ENCODE results near the gene LMNA.
"Not testable (repeated sequence)": the region's sequence is repeated elsewhere in the genome, so short reads cannot be mapped to it uniquely, and the experiment has no call there.

The LMNA gene

DNA sequence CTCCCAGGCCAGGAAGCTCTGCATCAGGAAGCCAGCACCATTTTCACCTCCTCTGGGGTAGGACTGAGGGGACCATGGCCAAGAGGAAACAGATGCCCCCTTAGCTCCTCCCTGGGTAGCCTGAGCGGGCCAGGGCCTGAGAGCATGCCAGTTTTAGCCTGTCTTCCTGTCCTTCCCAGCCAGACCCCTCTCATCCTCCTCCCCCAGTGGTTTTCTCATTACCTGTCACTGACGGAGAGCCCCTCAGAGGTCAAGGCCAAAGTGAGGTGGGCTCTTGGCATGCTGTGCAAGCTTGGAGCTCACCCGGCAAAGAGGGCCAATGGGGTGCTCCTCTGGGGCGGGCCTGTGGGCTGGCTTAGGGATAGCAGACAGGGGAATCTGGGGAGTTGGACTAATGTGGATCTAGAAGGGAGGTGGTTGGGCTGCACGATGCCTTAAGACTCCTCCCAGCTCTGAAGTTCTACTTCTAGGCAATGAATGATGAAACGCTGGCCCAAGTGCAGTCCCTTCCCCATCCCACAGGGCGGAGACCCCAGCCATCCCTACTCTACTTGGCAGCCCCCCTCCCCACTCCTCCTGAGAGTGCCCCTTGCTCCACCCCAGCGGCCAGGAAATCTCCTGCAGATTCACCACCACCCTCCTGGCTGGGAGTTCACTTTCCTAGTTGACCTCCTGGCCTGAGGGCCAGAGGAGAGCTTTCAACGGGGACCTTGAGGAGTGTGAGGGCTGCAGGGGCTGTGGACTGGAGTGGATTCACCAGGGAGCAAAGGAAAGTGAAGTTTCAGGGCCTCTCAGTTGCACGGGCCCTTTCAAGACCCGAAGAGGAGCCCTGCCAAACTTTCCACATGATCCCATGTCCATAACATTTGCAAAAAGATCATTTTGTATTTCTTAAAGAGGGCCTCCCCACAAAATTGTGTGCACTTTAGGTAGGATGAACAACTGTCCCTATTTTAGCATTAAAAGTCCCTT, 9.4 kb upstream of the LMNA start:
- DNase-seq, result no peak

GRCh38 chr1:156106624-156107488, 7.7 kb upstream of the LMNA start:
- no peak for DNase-seq

DNA sequence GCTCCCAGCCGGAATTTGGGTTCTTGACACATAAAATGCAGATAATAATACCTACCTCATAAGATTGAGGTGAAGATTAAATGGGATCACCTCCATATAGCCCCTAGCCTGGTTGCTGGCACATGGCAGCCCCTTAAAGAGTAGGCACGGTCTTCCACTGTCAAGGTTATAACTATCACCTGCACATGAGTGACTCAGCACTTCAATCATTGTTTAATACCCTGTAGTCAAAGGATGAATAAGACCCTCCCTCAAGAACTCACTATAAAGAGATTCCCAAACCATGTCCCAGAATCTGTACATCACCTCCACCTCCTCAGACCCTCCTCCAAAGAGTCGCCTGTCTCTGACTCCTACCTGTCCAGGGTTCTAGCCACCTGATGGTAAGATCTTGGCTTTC, 6.5 kb upstream of the LMNA start:
- no peak for DNase-seq

GRCh38 chr1:156108664-156109241, 5.8 kb upstream of the LMNA start:
- no peak for DNase-seq

DNA sequence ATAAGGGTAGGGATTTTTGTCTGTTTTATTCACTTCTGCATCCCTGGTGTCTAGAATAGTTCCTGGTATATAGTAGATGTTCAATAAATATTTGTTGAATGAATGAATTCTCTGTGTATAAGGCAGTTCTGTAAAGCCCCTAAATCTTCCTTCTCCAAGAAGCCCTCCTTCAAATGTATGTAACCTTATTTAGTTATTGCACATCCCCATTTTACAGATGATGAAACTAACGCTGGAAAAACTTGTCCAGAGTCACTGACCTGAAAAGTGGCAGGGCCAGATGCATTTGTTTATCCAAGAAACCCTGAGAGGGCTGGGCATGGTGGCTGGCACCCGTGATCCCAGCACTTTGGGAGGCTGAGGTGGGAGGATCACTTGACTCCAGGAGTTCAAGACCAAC, 4.3 kb upstream of the LMNA start:
- no peak for DNase-seq

GRCh38 chr1:156111355-156111962, 3.1 kb upstream of the LMNA start:
- DNase-seq, result no peak

DNA sequence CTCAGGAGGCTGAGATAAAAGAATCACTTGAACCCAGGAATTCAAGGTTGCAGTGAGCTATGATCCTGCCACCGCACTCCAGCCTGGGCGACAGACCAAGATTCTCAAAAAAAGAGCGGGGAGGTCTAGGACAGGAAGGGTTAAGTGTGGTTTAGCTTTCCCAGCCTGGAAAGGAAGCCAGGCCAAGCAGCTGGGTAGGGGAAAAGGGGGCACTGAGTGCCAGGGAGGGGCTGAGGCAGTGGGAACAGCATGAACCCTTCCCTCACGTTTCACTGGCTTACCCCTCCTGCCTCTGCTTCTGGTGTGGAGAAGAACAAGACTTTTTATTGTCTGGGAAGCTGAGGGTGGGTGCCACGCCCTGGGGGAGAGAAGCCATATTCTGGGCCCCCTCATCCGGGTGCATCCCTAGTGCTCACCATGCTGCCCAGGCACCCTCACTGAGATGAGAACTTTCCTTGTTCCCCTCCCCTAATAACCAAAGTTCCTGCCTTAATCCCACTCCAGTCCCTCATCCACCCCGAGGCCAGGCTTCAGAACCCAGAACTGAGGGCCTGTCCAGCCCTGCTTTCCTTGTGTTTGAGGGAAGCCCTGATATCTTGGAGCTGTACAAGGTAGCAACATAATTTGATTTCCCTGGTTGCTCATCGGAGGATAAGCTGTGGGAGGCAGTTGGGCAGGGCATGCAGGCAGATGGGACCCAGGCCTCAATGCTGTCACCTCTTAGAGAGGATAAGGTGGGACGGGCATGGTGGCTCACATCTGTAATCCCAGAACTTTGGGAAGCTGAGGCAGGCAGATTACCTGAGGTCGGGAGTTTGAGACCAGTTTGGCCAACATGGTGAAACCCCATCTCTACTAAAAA, 2.0 kb upstream of the LMNA start:
- DNase-seq, result no peak

- no peak for DNase-seq
Measured at GRCh38 chr1:156113282-156113950, 1.1 kb upstream of the LMNA start.

DNA sequence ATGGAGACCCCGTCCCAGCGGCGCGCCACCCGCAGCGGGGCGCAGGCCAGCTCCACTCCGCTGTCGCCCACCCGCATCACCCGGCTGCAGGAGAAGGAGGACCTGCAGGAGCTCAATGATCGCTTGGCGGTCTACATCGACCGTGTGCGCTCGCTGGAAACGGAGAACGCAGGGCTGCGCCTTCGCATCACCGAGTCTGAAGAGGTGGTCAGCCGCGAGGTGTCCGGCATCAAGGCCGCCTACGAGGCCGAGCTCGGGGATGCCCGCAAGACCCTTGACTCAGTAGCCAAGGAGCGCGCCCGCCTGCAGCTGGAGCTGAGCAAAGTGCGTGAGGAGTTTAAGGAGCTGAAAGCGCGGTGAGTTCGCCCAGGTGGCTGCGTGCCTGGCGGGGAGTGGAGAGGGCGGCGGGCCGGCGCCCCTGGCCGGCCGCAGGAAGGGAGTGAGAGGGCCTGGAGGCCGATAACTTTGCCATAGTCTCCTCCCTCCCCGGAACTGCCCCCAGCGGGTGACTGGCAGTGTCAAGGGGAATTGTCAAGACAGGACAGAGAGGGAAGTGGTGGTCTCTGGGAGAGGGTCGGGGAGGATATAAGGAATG, 505 bp downstream of the LMNA start:
- no peak for DNase-seq

DNA sequence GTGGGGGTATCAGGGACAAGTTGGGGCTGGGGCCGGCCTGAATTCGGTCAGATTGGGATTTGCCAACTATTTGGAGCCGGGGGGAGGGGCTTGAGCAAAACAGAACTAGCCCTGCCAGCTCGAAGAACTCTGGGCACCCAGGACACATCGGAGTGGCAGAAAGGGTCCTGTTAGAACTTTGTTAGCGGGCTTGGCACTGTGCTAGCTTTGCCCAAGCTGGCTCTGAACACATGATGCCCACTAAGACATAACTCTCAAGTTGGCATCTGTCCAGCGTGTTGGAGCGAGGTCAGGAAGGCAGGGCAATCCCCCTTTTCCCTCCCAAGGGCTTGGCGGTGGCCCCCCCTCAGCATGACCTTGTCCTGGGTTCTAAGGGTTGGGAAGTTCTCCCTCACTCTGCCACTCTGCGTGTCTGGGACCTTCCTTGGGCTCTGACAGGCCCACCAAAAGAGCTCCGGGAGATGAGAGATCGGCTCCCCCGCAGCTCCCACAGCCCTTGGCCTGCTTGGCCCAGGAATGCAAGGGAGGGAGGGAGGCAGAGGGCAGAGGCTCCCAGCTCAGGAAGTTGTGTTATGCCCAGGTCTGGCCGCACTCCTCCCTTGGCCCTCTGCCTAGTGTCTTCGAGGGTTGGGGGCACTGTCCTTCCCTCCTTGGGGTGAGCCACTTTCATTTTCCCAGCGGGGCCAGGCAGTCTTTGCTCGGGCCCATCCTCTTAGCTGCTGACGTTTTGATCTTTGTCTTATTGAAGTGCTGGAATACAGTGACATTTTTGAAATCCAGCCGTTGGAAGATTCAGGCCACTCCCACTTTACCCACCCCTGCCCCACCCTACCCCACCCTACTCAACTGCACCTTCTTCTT, 1.2 kb downstream of the LMNA start:
- no peak for DNase-seq

GRCh38 chr1:156116731-156117130, 2.2 kb downstream of the LMNA start:
- not testable (repeated sequence) for DNase-seq

DNA sequence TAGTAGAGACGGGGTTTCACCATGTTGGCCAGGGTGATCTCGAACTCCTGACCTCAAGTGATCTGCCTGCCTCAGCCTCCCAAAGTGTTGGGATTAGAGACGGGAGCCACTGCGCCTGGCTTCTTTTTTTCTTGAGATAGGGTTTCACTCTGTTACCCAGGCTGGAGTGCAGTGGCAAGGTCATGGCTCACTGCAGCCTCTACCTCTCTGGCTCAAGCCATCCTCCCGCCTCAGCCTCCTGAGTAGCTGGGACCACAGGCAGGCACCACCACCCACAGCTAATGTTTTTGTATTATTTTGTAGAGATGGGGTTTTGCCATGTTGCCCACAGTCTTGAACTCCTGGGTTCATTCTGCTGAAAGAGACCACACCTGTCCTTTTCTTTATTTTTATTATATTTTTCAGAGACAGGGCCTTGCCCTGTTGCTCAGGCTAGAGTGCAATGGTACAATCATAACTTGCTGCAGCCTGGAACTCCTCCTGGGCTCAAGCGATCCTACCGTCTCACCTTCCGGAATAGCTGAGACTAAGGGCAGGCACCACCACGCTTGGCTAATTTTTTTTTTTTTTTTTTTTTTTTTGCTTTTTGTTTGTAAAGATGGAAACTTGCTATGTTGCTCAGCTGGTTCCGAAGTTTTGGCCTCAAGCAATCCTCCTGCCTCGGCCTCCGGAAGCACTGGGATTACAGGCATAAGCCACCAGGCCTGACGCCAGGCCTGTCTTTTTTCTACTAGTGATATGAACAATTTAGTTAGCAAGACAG, 3.1 kb downstream of the LMNA start:
- DNase-seq, result no peak

GRCh38 chr1:156118177-156118868, 3.8 kb downstream of the LMNA start:
- no peak for DNase-seq

GRCh38 chr1:156119503-156120209, 5.1 kb downstream of the LMNA start:
- DNase-seq, result no peak

GRCh38 chr1:156120318-156120717, 5.8 kb downstream of the LMNA start:
- no peak for DNase-seq

DNA sequence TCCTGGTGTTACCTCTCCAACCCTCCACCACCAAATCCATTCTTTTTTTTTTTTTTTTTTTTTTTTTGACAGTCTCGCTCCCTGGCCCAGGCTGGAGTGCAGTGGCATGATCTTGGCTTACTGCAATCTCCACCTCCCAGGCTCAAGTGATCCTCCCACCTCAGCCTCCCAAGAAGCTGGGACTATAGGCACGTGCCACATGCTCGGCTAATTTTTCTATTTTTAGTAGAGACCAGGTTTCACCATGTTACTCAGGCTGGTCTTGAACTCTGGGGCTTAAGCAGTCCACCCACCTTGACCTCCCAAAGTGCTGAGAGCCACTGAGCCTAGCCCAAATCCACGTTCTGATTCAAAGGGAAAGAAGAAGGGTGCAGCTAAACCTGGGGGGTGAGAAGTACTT, 6.5 kb downstream of the LMNA start:
- not testable (repeated sequence) for DNase-seq

GRCh38 chr1:156121457-156121856, 6.9 kb downstream of the LMNA start:
- DNase-seq, result no peak

DNA sequence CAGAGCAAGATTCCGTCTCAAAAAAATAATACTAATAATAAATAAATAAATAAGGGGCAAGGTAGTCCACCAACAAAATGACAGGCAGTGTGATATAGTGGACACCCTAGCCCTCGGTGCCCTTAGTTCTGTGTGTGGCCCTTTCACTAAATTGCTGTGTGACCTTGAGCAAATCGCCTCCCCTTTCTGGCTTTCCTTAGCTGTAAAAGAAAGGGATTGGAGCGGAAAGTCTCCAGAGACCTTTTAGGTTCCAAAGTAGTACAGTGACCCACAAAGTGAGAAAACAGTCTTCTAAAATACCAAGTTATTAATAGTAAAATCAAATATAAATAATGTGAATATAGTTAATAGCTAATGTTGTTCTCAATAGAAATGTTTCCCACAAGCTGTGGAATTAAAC, 7.6 kb downstream of the LMNA start:
- DNase-seq, result no peak
